Omental fat pad (tissue), 4 donors: ENCODE measurements around the gene SYT2. TPM values are rescaled to one million over a fixed set of nuclear protein-coding genes. Genes with fewer than 3 reads are reported as not detected.
A peak's percentile ranks its signal among the peaks of the same experiment; 100 is the strongest.

Experiments used
- ATAC-seq: fragments of 150-250 bp; one replicate; pipeline ENCODE4 v1.9.1; 2016; ENCODE audit warnings: mild to moderate bottlenecking, moderate library complexity; ENCODE audit not compliant: low FRiP score
- DNase-seq: peaks from one replicate; pipeline ENCODE4 v3.0.0-alpha.2; 2019; ENCODE audit warnings: low spot score
- total RNA-seq, 4 donors: library from RNA; depleted of rRNA; stranded (reverse); fragments of >200 nt; gene quantifications; one replicate each; pipeline ENCODE4 v1.1.0, GENCODE V29; 2016
- TF ChIP-seq, protein P1 (sequence below), 3 donors: fragments of 450-650 bp; IDR thresholded peaks; one replicate each; pipeline ENCODE4 v1.5.1; 2016 to 2017; ENCODE audit warnings: antibody characterized with exemption in 3 of 3, mild to moderate bottlenecking in 3 of 3, moderate library complexity in 2 of 3

SYT2 gene
- total RNA-seq, 4 donors from 2014 or later: 0.12 TPM; not detected in 3

DNA sequence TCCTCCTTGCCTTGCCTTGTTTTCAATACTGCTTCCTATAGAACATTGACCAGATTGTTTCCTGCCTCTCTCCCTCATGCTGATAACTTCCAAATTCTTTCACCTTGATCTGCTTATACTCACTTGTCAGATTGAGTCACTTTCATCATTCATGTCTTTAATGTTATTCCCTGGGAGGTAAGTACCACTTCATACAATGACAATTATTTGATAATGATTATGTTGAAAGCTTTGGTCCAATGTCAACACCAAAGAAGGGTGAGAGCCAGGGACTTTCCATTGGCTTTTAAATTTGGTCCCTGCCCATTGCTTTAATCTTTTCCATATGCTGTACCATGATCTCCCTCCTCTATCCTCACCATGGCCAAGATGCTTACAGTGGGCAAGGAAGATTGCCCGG, 137.4 kb downstream of the SYT2 start:
- DNase-seq: no peak

DNA sequence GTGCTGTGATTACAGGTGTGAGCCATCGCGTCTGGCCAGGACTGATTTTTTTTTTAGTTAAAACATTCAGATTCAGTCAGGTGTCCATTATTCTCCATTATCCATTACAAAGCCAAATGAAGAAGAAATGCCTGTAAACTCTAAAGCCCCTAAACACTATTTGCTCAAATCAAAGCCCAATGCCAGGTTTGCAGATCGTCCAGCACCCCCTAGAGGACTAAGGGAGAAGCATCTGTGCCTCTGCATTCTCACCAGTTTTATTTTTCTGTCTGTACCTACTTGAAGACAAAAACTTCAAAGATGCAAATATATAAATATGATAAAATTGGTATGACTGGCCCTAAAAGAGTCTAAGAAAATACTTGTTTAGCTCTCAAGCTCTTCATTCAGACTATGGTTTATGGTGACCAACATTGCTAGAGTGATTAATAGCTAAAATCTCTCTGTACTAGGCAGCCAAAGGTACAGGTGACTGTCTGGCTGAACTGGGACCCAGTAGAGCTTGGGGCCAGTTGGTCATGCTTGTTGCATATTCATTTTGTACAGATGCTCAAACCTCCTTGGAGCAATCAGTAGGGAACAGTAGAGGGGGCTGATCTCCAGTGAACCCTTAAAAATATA, 138.4 kb downstream of the SYT2 start:
- TF ChIP-seq, protein P1, sequence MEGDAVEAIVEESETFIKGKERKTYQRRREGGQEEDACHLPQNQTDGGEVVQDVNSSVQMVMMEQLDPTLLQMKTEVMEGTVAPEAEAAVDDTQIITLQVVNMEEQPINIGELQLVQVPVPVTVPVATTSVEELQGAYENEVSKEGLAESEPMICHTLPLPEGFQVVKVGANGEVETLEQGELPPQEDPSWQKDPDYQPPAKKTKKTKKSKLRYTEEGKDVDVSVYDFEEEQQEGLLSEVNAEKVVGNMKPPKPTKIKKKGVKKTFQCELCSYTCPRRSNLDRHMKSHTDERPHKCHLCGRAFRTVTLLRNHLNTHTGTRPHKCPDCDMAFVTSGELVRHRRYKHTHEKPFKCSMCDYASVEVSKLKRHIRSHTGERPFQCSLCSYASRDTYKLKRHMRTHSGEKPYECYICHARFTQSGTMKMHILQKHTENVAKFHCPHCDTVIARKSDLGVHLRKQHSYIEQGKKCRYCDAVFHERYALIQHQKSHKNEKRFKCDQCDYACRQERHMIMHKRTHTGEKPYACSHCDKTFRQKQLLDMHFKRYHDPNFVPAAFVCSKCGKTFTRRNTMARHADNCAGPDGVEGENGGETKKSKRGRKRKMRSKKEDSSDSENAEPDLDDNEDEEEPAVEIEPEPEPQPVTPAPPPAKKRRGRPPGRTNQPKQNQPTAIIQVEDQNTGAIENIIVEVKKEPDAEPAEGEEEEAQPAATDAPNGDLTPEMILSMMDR (IDR thresholded peaks at IDR 0.05): peak in 1 of 3 donors; percentile 4
- ATAC-seq (no peak), DNase-seq (no peak)

More for the DNA sequence above, 137.4 kb downstream of the SYT2 start:
- no peak for ATAC-seq
- TF ChIP-seq, protein P1 (IDR thresholded peaks at IDR 0.05): no peak

DNA sequence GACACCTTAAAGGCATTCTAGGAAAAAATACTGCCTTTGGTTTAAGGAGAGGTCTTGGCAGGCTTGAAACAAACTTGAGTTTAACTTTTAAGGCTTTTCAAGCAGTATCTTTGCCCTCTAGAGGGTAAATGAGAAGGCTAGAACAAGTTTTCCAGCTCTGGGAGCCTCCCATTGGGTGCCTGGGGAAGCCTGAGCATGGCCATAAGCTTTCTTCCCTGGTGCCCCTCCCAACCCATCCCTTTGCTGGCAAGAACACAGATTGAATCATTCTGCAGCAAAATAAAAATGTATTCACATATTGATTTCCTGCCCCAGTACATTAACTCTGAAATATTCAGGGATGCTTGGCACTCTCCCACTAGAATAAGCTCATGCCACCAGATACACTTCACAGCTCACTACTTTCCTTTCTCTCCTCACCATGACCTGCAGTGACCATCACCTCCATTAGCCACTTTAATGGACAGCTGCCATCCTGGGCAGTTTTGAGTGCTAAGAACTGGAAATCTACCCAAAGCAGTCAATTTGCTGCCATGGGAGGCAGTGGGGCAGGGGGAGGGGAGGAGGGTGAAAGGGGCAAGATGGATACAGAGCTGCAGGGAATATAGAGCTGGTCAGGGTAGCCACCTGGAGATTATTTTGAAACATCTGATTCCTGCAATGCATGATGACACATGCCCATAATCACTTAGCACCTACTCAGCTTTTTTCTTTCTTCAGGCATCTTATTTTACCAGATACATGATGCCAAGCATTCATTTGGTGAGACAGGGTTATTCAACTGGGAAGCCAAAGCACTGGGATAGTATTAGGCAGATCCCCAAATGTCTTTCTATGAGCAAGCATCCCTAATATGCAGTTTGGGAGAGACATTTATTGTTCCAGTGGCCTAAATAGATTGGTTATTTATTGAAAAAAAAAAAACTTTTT, 140.6 kb downstream of the SYT2 start:
- ATAC-seq (no peak), DNase-seq (no peak)
- TF ChIP-seq, protein P1 (IDR thresholded peaks at IDR 0.05): no peak

DNA sequence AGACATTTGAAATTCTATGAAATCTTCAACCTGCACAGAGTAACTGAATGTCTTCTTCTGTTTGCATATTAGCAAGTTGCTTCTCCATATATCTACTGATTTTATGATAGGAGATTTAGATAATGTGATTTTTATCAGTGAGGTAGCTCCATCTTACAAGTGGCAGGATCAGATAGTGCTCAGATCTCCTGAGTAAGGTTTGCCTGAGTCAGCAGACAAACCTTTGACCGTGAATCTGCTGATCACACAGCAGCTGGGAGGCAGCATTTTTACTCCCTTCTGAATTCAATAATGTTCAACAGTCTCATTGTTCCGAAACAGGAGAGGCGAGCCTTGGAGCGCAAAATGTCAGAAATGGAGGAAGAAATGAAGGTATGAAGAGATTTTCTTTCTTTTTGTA, 141.4 kb downstream of the SYT2 start:
- DNase-seq: no peak
- TF ChIP-seq, protein P1 (IDR thresholded peaks at IDR 0.05): no peak
- ATAC-seq: no peak

DNA sequence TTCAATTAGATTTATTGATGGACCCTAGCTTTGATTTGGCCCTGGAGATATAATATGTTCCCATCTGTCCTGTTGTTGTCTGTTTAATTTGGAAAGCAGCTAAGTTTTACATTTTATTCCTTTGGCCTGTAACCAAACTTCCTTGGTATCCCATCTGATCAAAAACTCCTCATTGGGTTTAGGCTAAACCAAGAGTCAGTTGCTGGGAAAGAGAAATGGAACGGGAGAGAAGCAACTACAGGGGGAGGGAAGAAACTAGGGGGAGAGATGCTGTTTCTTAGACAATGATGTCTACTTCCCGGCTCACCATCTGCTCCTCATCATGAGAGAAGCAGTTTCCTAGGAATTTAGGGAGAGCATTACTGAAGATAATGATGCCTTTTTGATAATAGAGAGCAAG, 141.8 kb downstream of the SYT2 start:
- DNase-seq: no peak
- TF ChIP-seq, protein P1 (IDR thresholded peaks at IDR 0.05): no peak
- ATAC-seq: no peak

DNA sequence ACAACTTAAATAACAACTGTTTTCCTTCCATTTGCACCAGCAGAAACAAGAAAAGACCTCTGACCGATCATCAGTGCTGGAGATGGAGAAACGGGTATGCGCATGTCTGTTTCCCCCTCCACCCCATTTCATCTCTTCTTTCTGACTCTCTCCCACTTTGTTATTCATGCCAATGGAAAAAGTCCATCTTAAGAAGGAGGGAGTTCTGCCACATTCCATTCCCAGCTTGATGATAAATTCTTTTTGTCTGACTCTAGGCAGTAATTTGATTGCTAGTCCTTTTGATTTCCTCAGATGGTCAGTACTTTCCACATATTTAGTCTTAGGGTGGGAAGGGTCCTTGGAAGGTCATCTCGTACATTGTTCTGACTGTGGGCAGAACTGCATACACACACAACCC, 142.5 kb downstream of the SYT2 start:
- peak; percentile 76 for ATAC-seq
- TF ChIP-seq, protein P1 (IDR thresholded peaks at IDR 0.05): no peak
- no peak for DNase-seq
